K562 (cell line): ENCODE measurements around the gene DHDDS. TPM values are rescaled to one million over a fixed set of nuclear protein-coding genes. Genes with fewer than 3 reads are reported as not detected.

ENCODE experiments used
- CBFA2T2 ChIP-seq: fragments of 450-650 bp; conservative IDR thresholded peaks from 2 replicates; pipeline ENCODE4 v1.6.1; 2017; ENCODE audit warnings: mild to moderate bottlenecking
- CEBPB ChIP-seq: fragments of 450-650 bp; IDR thresholded peaks from 2 replicates; pipeline ENCODE4 v1.6.1; 2016; ENCODE audit warnings: missing genetic modification characterization, missing compliant biosample characterization
- COPS2 ChIP-seq: fragments of 450-650 bp; conservative IDR thresholded peaks from 2 replicates; pipeline ENCODE4 v1.6.1; 2016; ENCODE audit warnings: mild to moderate bottlenecking, moderate library complexity
- DACH1 ChIP-seq: fragments of 450-650 bp; IDR thresholded peaks from 2 replicates; pipeline ENCODE4 v1.6.1; 2018; ENCODE audit not compliant: partially characterized antibody
- EP300 ChIP-seq: IDR thresholded peaks from 2 replicates; pipeline ENCODE4 v1.6.1; 2012; ENCODE audit warnings: low read length, improper control_type of control experiment
- GABPB1 ChIP-seq: sonication (generic); formaldehyde crosslinking; IDR thresholded peaks from 2 replicates; pipeline ENCODE4 v1.8.0; 2022; ENCODE audit warnings: mild to moderate bottlenecking, missing genetic modification reagents
- HNRNPUL1 ChIP-seq: fragments of 200-400 bp; formaldehyde crosslinking; IDR thresholded peaks from 2 replicates; pipeline ENCODE4 v1.6.1; 2017; ENCODE audit warnings: low read length
- MAFK ChIP-seq: IDR thresholded peaks from 2 replicates; pipeline ENCODE4 v1.6.1; 2011; ENCODE audit warnings: low read length, improper control_type of control experiment
- MEF2D ChIP-seq: conservative IDR thresholded peaks from 2 replicates; pipeline ENCODE4 v1.6.1; 2016; ENCODE audit warnings: low read depth, missing genetic modification characterization, missing compliant biosample characterization
- XRCC3 ChIP-seq: fragments of 450-650 bp; IDR thresholded peaks from 2 replicates; pipeline ENCODE4 v1.6.1; 2017; ENCODE audit warnings: mild to moderate bottlenecking, moderate library complexity
- ZFP36 ChIP-seq: fragments of 150-350 bp; IDR thresholded peaks from 2 replicates; pipeline ENCODE4 v1.6.1; 2018; ENCODE audit warnings: low read length, low read depth; ENCODE audit not compliant: partially characterized antibody
- ZNF347 ChIP-seq: fragments of 450-650 bp; formaldehyde crosslinking; IDR thresholded peaks from 2 replicates; pipeline ENCODE4 v1.4.0; 2020; ENCODE audit warnings: low read depth, mild to moderate bottlenecking, moderate library complexity
- ZNF551 ChIP-seq: fragments of 250-450 bp; sonication (Bioruptor Pico); IDR thresholded peaks from 2 replicates; pipeline ENCODE4 v1.5.0; 2021; ENCODE audit warnings: mild to moderate bottlenecking, moderate library complexity
- polyA plus RNA-seq, 8 experiments: library from polyadenylated mRNA; depleted of rRNA in 4 of 8; stranded (reverse) in 5 of 8; unstranded in 3 of 8; fragments of >200 nt; fragmentation: Nextera tagmentation in 2 of 8; fragmentation: Illumina TruSeq in 1 of 8; extraction: Ambion mirVana in 2 of 8; extraction: Trizol in 1 of 8; gene quantifications; 2 replicates each; pipeline versions ENCODE4 v1.2.1 to v1.2.3, GENCODE V29; 2011 to 2014; ENCODE audit warnings: inconsistent platforms in 1 of 8, missing spikeins in 1 of 8
- total RNA-seq, 7 experiments: library from RNA; depleted of rRNA in 6 of 7; stranded (reverse); fragments of >200 nt in 6 of 7; fragmentation: Illumina TruSeq in 2 of 7; extraction: Trizol in 2 of 7; gene quantifications; 2 replicates each; pipeline versions ENCODE4 v1.2.1 to v1.2.3, GENCODE V29; 2011 to 2021; ENCODE audit warnings: low replicate concordance in 1 of 7
- TF ChIP-seq, protein P1 (sequence below): fragments of 450-650 bp; IDR thresholded peaks from 2 replicates; pipeline ENCODE4 v1.6.1; 2018; ENCODE audit not compliant: partially characterized antibody
- TF ChIP-seq, protein P2 (sequence below), 2 experiments: fragments of 450-650 bp; IDR thresholded peaks; 2 replicates each; pipeline ENCODE4 v1.6.1; 2016; ENCODE audit warnings: mild to moderate bottlenecking in 2 of 2, borderline replicate concordance in 1 of 2, low read depth in 1 of 2, moderate library complexity in 1 of 2
- TF ChIP-seq, protein P3 (sequence below), 3 experiments: IDR thresholded peaks in 2 of 3; conservative IDR thresholded peaks in 1 of 3; 2 replicates each; pipeline ENCODE4 v1.5.1; 2011 to 2012; ENCODE audit warnings: low read length in 3 of 3, mild to moderate bottlenecking in 3 of 3, control low read depth in 2 of 3, improper control_type of control experiment in 1 of 3, inconsistent platforms in 1 of 3, low read depth in 1 of 3, mixed read lengths in 1 of 3, moderate library complexity in 1 of 3; ENCODE audit not compliant: insufficient read depth in 2 of 3

Gene DHDDS
- total and polyA plus RNA-seq, 9 of the 15 experiments (the other 6 are each of a cell fraction or from before 2014, with no cell fraction given), result 33.3 to 55.0 (median 44.3) TPM

DNA sequence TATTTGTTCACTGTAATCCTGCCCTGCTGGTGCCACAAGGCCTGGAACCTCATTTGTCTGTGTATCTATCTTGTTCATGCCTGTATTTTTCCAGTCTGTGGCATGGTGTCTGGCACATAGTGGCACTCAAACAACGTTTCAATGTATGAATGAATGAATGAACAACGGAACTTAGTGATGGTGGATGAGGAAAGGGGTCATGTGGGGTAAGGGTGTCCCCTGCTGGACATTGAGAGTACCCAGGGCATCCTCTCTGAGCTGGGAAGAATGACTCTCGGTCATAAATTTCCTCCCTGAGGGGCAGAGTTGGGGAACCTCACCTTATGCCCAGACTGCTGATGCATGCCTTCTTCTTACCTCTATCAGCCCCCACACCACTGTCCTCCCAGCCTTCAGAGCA lies 40.7 kb upstream of the DHDDS start (continued):
- TF ChIP-seq, protein P1, sequence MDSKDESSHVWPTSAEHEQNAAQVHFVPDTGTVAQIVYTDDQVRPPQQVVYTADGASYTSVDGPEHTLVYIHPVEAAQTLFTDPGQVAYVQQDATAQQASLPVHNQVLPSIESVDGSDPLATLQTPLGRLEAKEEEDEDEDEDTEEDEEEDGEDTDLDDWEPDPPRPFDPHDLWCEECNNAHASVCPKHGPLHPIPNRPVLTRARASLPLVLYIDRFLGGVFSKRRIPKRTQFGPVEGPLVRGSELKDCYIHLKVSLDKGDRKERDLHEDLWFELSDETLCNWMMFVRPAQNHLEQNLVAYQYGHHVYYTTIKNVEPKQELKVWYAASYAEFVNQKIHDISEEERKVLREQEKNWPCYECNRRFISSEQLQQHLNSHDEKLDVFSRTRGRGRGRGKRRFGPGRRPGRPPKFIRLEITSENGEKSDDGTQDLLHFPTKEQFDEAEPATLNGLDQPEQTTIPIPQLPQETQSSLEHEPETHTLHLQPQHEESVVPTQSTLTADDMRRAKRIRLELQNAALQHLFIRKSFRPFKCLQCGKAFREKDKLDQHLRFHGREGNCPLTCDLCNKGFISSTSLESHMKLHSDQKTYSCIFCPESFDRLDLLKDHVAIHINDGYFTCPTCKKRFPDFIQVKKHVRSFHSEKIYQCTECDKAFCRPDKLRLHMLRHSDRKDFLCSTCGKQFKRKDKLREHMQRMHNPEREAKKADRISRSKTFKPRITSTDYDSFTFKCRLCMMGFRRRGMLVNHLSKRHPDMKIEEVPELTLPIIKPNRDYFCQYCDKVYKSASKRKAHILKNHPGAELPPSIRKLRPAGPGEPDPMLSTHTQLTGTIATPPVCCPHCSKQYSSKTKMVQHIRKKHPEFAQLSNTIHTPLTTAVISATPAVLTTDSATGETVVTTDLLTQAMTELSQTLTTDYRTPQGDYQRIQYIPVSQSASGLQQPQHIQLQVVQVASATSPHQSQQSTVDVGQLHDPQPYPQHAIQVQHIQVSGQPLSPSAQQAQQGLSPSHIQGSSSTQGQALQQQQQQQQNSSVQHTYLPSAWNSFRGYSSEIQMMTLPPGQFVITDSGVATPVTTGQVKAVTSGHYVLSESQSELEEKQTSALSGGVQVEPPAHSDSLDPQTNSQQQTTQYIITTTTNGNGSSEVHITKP, result no peak
- TF ChIP-seq EP300 (0 out of 2 replicates have a peak, but pooled peaks have one; percentile 4), COPS2 (no peak), ZNF347 (CRISPR knock-in tag) (no peak), XRCC3 (no peak), CEBPB (tag) (no peak), GABPB1 (0 out of 2 replicates have a peak, but pooled peaks have one; percentile 35), HNRNPUL1 (no peak), MAFK (no peak), CBFA2T2 (no peak), ZFP36 (no peak), MEF2D (tag) (no peak), DACH1 (peak; percentile 14), ZNF551 (CRISPR knock-in tag) (no peak)
- TF ChIP-seq, protein P2, sequence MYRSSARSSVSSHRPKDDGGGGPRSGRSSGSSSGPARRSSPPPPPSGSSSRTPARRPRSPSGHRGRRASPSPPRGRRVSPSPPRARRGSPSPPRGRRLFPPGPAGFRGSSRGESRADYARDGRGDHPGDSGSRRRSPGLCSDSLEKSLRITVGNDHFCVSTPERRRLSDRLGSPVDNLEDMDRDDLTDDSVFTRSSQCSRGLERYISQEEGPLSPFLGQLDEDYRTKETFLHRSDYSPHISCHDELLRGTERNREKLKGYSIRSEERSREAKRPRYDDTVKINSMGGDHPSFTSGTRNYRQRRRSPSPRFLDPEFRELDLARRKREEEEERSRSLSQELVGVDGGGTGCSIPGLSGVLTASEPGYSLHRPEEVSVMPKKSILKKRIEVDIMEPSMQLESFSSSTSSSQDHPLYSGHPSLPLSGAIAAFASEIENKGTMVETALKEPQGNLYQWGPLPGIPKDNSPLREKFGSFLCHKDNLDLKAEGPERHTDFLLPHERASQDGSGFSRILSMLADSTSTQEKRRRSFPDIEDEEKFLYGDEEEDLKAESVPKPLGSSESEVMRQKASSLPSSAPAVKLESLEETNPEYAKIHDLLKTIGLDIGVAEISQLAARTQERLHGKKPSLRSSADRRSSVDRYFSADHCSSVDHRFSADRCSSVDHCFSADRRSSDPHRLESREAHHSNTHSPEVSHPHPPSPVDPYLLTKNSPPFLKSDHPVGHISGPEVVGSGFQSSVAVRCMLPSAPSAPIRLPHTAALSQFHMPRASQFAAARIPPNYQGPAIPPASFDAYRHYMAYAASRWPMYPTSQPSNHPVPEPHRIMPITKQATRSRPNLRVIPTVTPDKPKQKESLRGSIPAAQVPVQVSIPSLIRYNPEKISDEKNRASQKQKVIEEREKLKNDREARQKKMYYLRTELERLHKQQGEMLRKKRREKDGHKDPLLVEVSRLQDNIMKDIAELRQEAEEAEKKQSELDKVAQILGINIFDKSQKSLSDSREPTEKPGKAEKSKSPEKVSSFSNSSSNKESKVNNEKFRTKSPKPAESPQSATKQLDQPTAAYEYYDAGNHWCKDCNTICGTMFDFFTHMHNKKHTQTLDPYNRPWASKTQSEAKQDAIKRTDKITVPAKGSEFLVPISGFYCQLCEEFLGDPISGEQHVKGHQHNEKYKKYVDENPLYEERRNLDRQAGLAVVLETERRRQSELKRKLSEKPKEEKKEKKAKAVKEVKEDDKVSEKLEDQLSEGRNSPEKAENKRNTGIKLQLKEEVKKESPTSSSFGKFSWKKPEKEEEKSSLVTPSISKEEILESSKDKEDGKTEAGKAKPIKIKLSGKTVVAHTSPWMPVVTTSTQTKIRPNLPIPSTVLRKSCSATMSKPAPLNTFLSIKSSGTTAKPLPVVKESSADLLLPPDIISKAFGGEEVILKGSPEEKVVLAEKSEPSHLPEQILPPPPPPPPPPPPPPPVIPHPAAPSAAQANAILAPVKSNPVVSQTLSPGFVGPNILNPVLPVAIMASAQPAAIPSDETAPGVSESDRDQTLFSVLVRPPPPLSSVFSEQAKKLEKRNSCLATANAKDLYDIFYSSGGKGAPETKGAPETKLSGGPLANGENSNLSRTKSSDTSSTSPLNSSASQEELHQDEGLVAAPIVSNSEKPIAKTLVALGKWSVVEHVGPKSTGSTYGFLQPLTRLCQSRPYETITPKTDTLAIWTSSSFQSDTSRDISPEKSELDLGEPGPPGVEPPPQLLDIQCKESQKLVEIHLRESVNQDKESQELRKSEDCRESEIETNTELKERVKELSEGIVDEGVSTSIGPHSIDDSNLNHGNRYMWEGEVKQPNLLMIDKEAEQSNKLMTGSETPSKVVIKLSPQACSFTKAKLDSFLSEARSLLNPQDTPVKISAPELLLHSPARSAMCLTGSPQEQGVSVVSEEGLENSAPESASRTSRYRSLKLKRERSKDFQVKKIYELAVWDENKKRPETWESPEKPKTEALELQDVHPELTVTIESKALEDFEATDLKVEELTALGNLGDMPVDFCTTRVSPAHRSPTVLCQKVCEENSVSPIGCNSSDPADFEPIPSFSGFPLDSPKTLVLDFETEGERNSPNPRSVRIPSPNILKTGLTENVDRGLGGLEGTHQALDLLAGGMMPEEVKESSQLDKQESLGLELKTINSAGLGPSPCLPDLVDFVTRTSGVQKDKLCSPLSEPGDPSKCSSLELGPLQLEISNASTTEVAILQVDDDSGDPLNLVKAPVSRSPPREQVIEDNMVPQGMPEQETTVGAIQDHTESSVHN (IDR thresholded peaks at IDR 0.05; ENCODE audit: borderline replicate concordance in 1 of 2, low read depth in 1 of 2), result no peak
- TF ChIP-seq, protein P3, sequence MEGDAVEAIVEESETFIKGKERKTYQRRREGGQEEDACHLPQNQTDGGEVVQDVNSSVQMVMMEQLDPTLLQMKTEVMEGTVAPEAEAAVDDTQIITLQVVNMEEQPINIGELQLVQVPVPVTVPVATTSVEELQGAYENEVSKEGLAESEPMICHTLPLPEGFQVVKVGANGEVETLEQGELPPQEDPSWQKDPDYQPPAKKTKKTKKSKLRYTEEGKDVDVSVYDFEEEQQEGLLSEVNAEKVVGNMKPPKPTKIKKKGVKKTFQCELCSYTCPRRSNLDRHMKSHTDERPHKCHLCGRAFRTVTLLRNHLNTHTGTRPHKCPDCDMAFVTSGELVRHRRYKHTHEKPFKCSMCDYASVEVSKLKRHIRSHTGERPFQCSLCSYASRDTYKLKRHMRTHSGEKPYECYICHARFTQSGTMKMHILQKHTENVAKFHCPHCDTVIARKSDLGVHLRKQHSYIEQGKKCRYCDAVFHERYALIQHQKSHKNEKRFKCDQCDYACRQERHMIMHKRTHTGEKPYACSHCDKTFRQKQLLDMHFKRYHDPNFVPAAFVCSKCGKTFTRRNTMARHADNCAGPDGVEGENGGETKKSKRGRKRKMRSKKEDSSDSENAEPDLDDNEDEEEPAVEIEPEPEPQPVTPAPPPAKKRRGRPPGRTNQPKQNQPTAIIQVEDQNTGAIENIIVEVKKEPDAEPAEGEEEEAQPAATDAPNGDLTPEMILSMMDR (IDR thresholded peaks at IDR 0.05 in 2 of 3, conservative IDR thresholded peaks at IDR 0.05 in 1 of 3; ENCODE audit: insufficient read depth in 2 of 3, low read depth in 1 of 3, low read length in 3 of 3), result peak; percentile 91 to 99 (median 98)
